H9 (cell line): ENCODE data around the gene PSMB5. TPM values are rescaled to one million over a fixed set of nuclear protein-coding genes. Genes with fewer than 3 reads are reported as not detected.

Experiments
- DNase-seq: peaks from one replicate; pipeline ENCODE4 v3.0.0-alpha.2; 2017
- H2AFZ ChIP-seq: one replicate; pipeline ENCODE4 v1.6.1; 2013; ENCODE audit warnings: mild to moderate bottlenecking, low read length, control low read depth, moderate library complexity
- H2AK5ac ChIP-seq: 2 replicates; pipeline ENCODE4 v1.6.1; 2013; ENCODE audit warnings: low read length, control low read depth, mixed read lengths; ENCODE audit not compliant: insufficient read length
- H2BK120ac ChIP-seq: one replicate; pipeline ENCODE4 v1.6.1; 2013; ENCODE audit warnings: low read depth, mild to moderate bottlenecking, low read length, control low read depth, inconsistent platforms; ENCODE audit not compliant: poor library complexity, severe bottlenecking
- H2BK12ac ChIP-seq: 2 replicates; pipeline ENCODE4 v1.6.1; 2013; ENCODE audit warnings: low read length, control low read depth, mixed read lengths, low read depth; ENCODE audit not compliant: insufficient read length
- H2BK15ac ChIP-seq: 2 replicates; pipeline ENCODE4 v1.6.1; 2013; ENCODE audit warnings: low read depth, low read length, control low read depth
- H2BK20ac ChIP-seq: one replicate; pipeline ENCODE4 v1.6.1; 2013; ENCODE audit warnings: low read depth, mild to moderate bottlenecking, low read length, control low read depth, inconsistent platforms; ENCODE audit not compliant: poor library complexity, severe bottlenecking
- H2BK5ac ChIP-seq: 2 replicates; pipeline ENCODE4 v1.6.1; 2013; ENCODE audit warnings: low read length, control low read depth, mixed read lengths; ENCODE audit not compliant: insufficient read length
- H3K14ac ChIP-seq: 2 replicates; pipeline ENCODE4 v1.6.1; 2013; ENCODE audit warnings: low read length, control low read depth; ENCODE audit not compliant: insufficient read depth
- H3K18ac ChIP-seq: 2 replicates; pipeline ENCODE4 v1.6.1; 2013; ENCODE audit warnings: low read depth, mild to moderate bottlenecking, mixed read lengths, low read length, control low read depth; ENCODE audit not compliant: insufficient read length
- H3K23ac ChIP-seq: 2 replicates; pipeline ENCODE4 v1.6.1; 2013; ENCODE audit warnings: low read length, control low read depth, mixed read lengths, low read depth; ENCODE audit not compliant: insufficient read length
- H3K23me2 ChIP-seq: 2 replicates; pipeline ENCODE4 v1.6.1; 2013; ENCODE audit warnings: low read depth, mild to moderate bottlenecking, mixed read lengths, low read length, control low read depth; ENCODE audit not compliant: insufficient read length, poor library complexity, severe bottlenecking
- H3K27ac ChIP-seq: 2 replicates; pipeline ENCODE4 v1.5.1; 2013; ENCODE audit warnings: low read length, control low read depth, mixed read lengths, low read depth; ENCODE audit not compliant: insufficient read length
- H3K27me3 ChIP-seq: 2 replicates; pipeline ENCODE4 v1.6.1; 2013; ENCODE audit warnings: low read length, control low read depth, inconsistent platforms; ENCODE audit not compliant: insufficient read depth
- H3K4ac ChIP-seq: 2 replicates; pipeline ENCODE4 v1.6.1; 2013; ENCODE audit warnings: low read depth, mild to moderate bottlenecking, control low read depth, inconsistent platforms, low read length, moderate library complexity
- H3K4me1 ChIP-seq: 2 replicates; pipeline ENCODE4 v1.6.1; 2013; ENCODE audit warnings: low read length, control low read depth, inconsistent platforms; ENCODE audit not compliant: insufficient read depth
- H3K4me2 ChIP-seq: 2 replicates; pipeline ENCODE4 v1.6.1; 2013; ENCODE audit warnings: low read length, control low read depth, mixed read lengths; ENCODE audit not compliant: insufficient read length, insufficient read depth
- H3K56ac ChIP-seq: 2 replicates; pipeline ENCODE4 v1.6.1; 2013; ENCODE audit warnings: low read depth, mild to moderate bottlenecking, mixed read lengths, low read length, control low read depth; ENCODE audit not compliant: insufficient read length
- H3K79me1 ChIP-seq: 2 replicates; pipeline ENCODE4 v1.6.1; 2013; ENCODE audit warnings: low read depth, mild to moderate bottlenecking, moderate library complexity, low read length, control low read depth, inconsistent platforms; ENCODE audit not compliant: insufficient read depth, poor library complexity, severe bottlenecking
- H3K79me2 ChIP-seq: 2 replicates; pipeline ENCODE4 v1.6.1; 2013; ENCODE audit warnings: low read length, control low read depth, inconsistent platforms; ENCODE audit not compliant: insufficient read depth
- H3K9ac ChIP-seq: 2 replicates; pipeline ENCODE4 v1.6.1; 2013; ENCODE audit warnings: low read length, control low read depth, mixed read lengths; ENCODE audit not compliant: insufficient read length; ENCODE audit errors: extremely low read depth
- H3K9me3 ChIP-seq: one replicate; pipeline ENCODE4 v1.6.1; 2013; ENCODE audit warnings: low read depth, low read length, inconsistent platforms; ENCODE audit not compliant: control insufficient read depth
- H3T11ph ChIP-seq: one replicate; pipeline ENCODE4 v1.6.1; 2013; ENCODE audit warnings: mild to moderate bottlenecking, low read length, control low read depth, inconsistent platforms
- H4K20me1 ChIP-seq: one replicate; pipeline ENCODE4 v1.6.1; 2013; ENCODE audit not compliant: control insufficient read depth, insufficient read length, insufficient read depth
- H4K5ac ChIP-seq: 2 replicates; pipeline ENCODE4 v1.6.1; 2013; ENCODE audit warnings: low read depth, mild to moderate bottlenecking, mixed read lengths, low read length, control low read depth; ENCODE audit not compliant: insufficient read length
- H4K8ac ChIP-seq: replicated peaks from 2 replicates; pipeline ENCODE4 v1.6.1; 2013; ENCODE audit warnings: low read length, control low read depth, mixed read lengths, low read depth; ENCODE audit not compliant: insufficient read length
- H4K91ac ChIP-seq: 2 replicates; pipeline ENCODE4 v1.6.1; 2013; ENCODE audit warnings: low read depth, mild to moderate bottlenecking, moderate library complexity, mixed read lengths, low read length, control low read depth; ENCODE audit not compliant: insufficient read length
- H3K27ac Mint-ChIP-seq, 3 experiments: 2 replicates in 2 of 3; 3 replicates in 1 of 3; pipeline ENCODE4 v1.8.0; 2020 to 2021; ENCODE audit warnings: mixed read lengths in 3 of 3, mild to moderate bottlenecking in 1 of 3, moderate library complexity in 1 of 3
- H3K27me3 Mint-ChIP-seq: 2 replicates; pipeline ENCODE4 v1.8.0; 2021; ENCODE audit warnings: low read depth, mild to moderate bottlenecking, moderate library complexity, mixed read lengths
- H3K36me3 Mint-ChIP-seq, 3 experiments: 2 replicates in 2 of 3; 3 replicates in 1 of 3; pipeline ENCODE4 v1.8.0; 2020 to 2021; ENCODE audit warnings: low read depth in 3 of 3, mixed read lengths in 3 of 3; ENCODE audit not compliant: insufficient read depth in 1 of 3
- H3K4me1 Mint-ChIP-seq, 2 experiments: 2 replicates each; pipeline ENCODE4 v1.8.0; 2020; ENCODE audit warnings: mixed read lengths in 2 of 2
- H3K4me3 Mint-ChIP-seq, 2 experiments: 2 replicates in 1 of 2; 3 replicates in 1 of 2; pipeline ENCODE4 v1.8.0; 2020 to 2021; ENCODE audit warnings: mild to moderate bottlenecking in 2 of 2, mixed read lengths in 2 of 2, moderate library complexity in 1 of 2
- H3K9me3 Mint-ChIP-seq, 2 experiments: 2 replicates in 1 of 2; 3 replicates in 1 of 2; pipeline ENCODE4 v1.8.0; 2020; ENCODE audit warnings: mild to moderate bottlenecking in 2 of 2, mixed read lengths in 2 of 2, moderate library complexity in 1 of 2
- CTCF ChIP-seq: fragments of 200-600 bp; sonication (generic); conservative IDR thresholded peaks from 3 replicates; pipeline ENCODE4 v1.8.0; 2021; ENCODE audit warnings: antibody characterized with exemption, mild to moderate bottlenecking
- WGBS: extraction: QIAGEN DNeasy Blood & Tissue Kit; methylation state at CpG from one replicate; pipeline ENCODE4 v1.1.7; 2013; ENCODE audit warnings: missing lambda C conversion rate, low lambda C conversion rate, mixed read lengths; ENCODE audit not compliant: insufficient read length; ENCODE audit errors: extremely low coverage; 5-methylcytosine and 5-hydroxymethylcytosine counted together
- total RNA-seq: library from RNA; stranded (reverse); gene quantifications from 2 replicates; pipeline ENCODE4 v1.2.1, GENCODE V29; 2021

The PSMB5 gene
- total RNA-seq, 1 experiment from 2014 or later = 252 TPM

- Histone ChIP-seq H3K79me1 (no peaks in the 10 kb centered on the region), H2BK12ac (no peak overlapping the region), H3K14ac (no peak overlapping the region), H2BK5ac (no peak overlapping the region), H2AFZ (no peak overlapping the region), H3K9me3 (no peaks in the 10 kb centered on the region), H3K4me1 (no peaks in the 10 kb centered on the region), H3K4me2 (no peak overlapping the region), H3K18ac (no peak overlapping the region), H2BK120ac (no peak overlapping the region), H4K5ac (no peak overlapping the region), H3K9ac (no peak overlapping the region), H3K23me2 (no peaks in the 10 kb centered on the region), H3K4ac (no peak overlapping the region), H3K27me3 (no peaks in the 10 kb centered on the region), H2AK5ac (no peak overlapping the region), H3T11ph (no peak overlapping the region), H4K8ac (no peak overlapping the region), H3K79me2 (no peaks in the 10 kb centered on the region), H4K20me1 (no peaks in the 10 kb centered on the region), H3K23ac (no peak overlapping the region), H3K27ac (no peak overlapping the region), H2BK15ac (no peak overlapping the region), H2BK20ac (no peak overlapping the region), H4K91ac (no peak overlapping the region), H3K56ac (no peak overlapping the region)
- H3K36me3 Mint-ChIP-seq = peaks cover 7 to 17% (median 16%) of the 10 kb centered on the region in 3 experiments
- peak overlapping the region in 1 of 2 experiments; percentile 19; a peak in 1 of 5 replicates for H3K4me3 Mint-ChIP-seq
- peaks cover 6 to 15% of the 10 kb centered on the region in 2 experiments for H3K4me1 Mint-ChIP-seq
- DNase-seq = no peak
- peaks cover 1% of the 10 kb centered on the region; the same call in 1 of the 2 replicates for H3K27me3 Mint-ChIP-seq
- no peak for TF ChIP-seq CTCF
- WGBS = no CpG with 5 or more reads among the region's 8 CpGs
- H3K27ac Mint-ChIP-seq = peak overlapping the region in 2 of 3 experiments; percentile 9 to 36; a peak in 3 of 7 replicates
- no peaks in the 10 kb centered on the region for H3K9me3 Mint-ChIP-seq
These were observed 10.1 kb upstream of the PSMB5 start for GRCh38 chr14:23044840-23045239.
